Stimulated activated CD8-positive, alpha-beta memory T cell treated with anti-CD3 and anti-CD28 coated beads, Interleukin-15, amount 100 ng/mL, for 1 hour (primary cell): ENCODE data around the gene KCNJ18.
"Not testable (repeated sequence)": the region's sequence is repeated elsewhere in the genome, so short reads cannot be mapped to it uniquely, and the experiment has no call there.

Experiments
- DNase-seq: peaks from one replicate; pipeline ENCODE4 v3.0.0-alpha.2; 2020; ENCODE audit warnings: low read depth

KCNJ18 gene

DNA sequence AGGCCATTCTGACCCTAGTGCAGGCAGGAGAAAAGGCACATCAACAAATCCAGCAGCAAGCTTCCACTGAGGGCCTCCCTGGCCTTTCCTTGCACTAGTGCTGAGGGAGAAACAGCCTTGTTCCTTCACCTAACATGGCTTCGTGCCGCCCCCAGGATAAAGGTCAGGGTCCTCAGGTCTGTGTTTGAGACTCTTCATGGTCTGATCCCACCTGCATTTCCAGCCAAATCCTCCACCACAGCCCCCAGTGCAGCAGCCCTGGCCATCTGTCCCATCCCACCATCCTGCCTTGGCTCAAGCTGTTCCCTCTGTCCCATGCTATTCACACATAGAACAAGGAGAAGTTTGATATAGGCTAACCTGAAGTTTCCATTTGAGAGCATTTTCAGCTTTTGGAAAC is 20.9 kb upstream of the KCNJ18 start:
- DNase-seq: not testable (repeated sequence)

GRCh38 chr17:21671871-21672270 is 20.5 kb upstream of the KCNJ18 start:
- DNase-seq: not testable (repeated sequence)

DNA sequence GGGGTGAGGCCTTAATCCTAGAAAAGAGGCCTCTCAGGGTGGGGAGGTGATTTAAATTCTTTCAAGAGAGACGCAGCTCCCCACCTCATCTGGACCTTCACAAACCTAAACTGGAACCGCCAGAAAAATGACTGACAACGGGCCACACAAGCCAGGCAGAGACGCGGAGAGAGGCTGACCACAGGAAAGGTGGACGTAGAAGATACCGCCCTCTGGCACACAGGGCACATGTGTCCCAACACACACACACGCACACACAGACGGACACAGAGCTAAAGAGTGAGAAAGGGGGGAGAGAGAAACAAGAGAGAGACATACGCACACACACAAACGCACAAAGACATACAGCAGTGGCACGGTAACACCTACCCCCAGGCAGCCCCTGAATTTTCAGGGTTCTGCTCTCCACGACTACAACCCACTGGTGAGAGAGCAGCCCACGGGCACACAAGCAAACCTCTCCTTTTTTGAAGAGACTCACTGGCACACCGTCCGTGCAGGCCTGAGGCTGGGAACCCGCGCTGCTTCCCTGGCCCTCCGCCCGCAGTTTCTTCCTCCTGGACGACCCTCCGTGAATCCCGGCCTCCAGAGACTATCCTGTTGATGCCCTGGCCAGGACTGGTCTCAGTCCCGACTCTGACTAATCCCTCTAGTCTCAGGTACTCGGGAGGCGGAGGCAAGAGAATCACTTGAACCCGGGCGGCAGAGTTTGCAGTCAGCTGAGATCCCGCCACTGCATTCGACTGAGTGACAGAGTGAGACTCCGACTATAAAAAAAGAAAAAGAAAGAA is 18.7 kb upstream of the KCNJ18 start:
- DNase-seq: not testable (repeated sequence)

- DNase-seq: no peak
These were observed 18.0 kb upstream of the KCNJ18 start for GRCh38 chr17:21674242-21674731.

GRCh38 chr17:21674891-21675738 is 17.2 kb upstream of the KCNJ18 start:
- DNase-seq: not testable (repeated sequence)

DNA sequence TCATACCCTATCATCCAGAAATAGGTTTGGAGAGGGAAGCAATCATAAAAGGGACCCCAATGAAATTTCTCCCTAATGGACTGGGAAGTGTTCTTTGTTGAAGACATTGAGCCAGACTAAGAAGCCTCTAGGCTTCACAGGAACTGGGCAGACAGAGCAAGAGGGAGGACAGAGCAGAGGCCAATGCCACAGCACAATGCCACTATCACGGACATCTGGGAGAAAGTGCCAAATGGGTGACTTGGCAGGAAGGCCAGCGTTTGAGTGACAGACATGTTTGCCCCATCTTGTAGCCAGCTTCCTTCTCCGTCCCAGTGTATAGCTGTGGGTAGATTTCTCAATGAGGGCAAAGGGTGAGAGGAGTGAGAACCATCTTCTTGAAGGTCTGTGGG is 16.6 kb upstream of the KCNJ18 start:
- DNase-seq: not testable (repeated sequence)

- no peak for DNase-seq
These were observed 15.8 kb upstream of the KCNJ18 start for GRCh38 chr17:21676281-21677111.

DNA sequence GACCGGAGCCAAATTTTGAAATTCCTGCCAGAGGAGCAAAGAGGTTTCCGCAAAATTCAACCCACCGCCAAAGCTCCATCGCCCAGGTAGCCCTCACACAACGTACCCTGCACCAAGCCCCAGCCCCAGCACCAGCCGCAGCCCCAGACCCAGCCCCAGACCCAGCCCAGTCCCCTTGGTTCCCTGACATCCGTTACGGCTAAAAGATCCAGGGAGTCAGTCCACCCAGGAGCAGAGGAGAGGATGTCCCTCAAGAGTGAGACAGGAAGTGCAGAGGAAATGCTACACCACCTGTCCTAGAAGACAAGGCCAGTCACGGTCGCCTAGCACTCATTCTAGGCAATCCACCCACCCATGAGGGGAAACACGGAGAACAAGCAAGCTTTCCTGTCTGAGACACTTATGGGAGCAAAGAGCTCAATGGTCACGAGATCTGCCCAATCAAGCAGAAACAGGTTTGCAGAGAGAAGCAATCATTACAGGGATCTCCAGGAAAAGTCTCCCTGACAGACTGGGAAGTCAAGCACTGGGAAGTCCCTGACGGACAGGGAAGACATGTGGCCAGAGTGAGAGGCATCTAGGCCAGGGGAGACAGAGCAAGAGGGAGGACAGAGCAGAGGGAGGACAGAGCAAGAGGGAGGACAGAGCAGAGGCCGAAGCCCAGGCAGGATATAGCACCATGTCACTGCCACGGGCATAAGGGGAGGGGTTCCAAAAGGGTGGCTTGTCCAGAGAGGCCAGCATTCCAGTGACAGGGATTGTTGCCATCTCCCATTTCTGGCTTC is 15.0 kb upstream of the KCNJ18 start:
- DNase-seq: no peak

DNA sequence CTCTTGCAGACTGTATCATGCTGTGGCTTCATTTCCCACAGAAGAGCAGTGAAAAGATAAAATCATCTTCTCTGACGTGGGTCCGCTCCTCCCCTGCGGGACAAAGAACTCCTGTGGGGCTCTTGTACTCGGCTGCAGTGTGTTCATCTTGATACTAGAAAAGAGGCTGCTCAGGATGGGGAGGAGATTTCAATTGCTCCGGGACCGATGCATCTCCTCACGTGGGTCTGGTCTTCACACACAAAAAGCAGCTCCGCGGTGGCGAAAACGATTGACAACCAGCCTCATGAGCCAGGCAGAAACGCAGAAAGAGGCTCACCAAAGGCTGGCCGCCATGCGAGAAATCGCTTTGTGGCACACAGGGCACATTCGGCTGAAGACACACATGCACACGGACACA is 14.4 kb upstream of the KCNJ18 start:
- no peak for DNase-seq

DNA sequence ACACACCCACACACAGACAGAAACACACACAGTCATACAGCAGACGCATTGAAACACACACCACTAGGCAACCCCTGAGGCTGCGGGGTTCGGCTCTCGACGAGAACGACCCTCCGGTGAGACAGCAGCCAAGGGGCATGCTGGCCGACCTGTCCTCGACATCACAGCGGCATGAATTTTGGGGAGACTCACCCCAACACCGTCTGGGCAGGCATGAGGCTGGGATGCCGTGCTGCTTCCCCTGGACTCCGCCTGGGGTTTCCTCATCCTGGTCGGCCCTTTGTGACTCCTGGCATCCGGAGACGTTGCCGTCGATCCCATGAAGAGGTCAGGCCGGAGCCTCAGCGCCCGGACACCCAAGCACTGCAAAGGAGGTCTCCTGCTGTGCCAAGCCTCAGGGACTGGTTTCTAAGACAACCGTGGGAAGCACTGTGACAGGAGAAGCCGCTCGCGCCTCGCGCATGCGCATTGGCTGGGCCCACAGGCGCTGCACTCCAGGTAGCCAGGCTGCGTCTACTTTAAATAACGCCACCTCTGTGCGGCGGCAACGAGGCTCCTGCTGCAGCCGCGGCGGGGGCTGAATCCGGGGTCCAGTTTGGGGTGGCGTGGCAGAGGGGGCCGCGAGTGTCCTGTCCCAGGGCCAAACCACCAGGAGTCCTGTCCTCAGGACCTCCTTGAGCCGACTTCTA is 13.8 kb upstream of the KCNJ18 start:
- no peak for DNase-seq

- no peak for DNase-seq
These were observed 12.8 kb upstream of the KCNJ18 start for GRCh38 chr17:21679256-21680146.

DNA sequence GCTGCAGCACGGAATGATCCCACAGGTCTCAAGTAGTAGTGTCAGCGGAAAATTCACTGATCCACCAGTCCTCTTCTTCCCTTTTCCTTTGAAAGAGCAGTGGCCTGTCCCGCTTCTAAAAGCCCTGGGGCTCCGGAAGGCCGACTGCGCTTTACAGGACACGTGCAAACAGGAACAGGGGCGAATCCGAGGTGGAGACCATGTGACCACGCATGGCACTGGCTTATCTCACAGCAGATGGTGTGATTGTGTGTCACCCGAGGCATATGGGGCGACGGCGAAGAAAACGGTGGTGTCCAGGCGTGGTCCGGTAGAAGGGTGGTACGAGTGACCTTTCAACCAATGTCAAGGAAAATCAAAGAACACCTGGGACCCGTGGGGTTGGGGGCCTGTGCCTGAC is 12.0 kb upstream of the KCNJ18 start:
- DNase-seq: no peak

- not testable (repeated sequence) for DNase-seq
These were observed 11.4 kb upstream of the KCNJ18 start for GRCh38 chr17:21680850-21681351.

- DNase-seq: not testable (repeated sequence)
These were observed 10.7 kb upstream of the KCNJ18 start for GRCh38 chr17:21681576-21681975.

DNA sequence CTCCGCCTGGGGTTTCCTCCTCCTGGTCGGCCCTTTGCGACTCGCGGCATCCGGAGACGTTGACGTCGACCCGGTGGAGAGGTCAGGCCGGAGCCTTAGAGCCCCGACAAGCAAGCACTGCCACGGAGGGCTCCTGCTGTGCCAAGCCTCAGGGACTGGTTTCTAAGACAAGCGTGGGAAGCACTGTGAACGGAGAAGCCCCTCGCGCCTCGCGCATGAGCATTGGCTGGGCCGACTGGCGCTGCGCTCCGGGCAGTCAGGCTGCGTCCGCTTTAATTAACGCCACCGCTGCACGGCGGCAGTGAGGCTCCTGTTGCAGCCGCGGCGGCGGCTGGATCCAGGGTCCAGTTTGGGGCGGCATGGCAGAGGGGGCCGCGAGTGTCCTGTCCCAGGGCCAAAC is 10.2 kb upstream of the KCNJ18 start:
- not testable (repeated sequence) for DNase-seq

DNA sequence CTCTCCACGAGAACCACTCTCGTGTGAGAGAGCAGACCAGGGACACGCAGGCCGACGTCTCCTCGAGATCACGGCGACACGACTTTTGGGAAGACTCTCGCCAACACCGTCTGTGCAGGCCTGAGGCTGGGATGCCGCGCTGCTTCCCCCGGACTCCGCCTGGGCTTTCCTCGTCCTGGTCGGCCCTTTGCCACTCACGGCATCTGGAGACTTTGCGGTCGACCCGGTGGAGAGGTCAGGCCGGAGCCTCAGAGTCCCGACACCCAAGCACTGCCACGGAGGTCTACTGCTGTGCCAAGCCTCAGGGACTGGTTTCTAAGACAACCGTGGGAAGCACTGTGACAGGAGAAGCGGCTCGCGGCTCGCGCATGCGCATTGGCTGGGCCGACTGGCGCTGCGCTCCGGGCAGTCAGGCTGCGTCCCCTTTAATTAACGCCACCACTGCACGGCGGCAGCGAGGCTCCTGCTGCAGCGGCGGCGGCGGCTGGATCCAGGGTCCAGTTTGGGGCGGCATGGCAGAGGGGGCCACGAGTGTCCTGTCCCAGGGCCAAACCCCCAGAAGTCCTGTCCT is 9.1 kb upstream of the KCNJ18 start:
- DNase-seq: not testable (repeated sequence)

DNA sequence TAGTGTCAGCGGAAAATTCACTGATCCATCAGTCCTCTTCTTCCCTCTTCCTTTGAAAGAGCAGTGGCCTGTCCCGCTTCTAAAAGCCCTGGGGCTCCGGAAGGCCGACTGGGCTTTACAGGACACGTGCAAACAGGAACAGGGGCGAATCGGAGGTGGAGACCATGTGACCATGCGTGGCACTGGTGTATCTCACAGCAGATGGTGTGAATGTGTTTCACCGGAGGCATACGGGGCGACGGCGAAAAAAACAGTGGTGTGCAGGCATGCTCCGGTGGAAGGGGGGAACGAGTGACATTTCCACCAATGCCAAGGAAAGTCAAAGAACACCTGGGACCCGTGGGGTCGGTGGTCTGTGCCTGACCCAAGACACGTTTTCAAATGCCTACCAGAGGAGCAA is 8.4 kb upstream of the KCNJ18 start:
- not testable (repeated sequence) for DNase-seq

DNA sequence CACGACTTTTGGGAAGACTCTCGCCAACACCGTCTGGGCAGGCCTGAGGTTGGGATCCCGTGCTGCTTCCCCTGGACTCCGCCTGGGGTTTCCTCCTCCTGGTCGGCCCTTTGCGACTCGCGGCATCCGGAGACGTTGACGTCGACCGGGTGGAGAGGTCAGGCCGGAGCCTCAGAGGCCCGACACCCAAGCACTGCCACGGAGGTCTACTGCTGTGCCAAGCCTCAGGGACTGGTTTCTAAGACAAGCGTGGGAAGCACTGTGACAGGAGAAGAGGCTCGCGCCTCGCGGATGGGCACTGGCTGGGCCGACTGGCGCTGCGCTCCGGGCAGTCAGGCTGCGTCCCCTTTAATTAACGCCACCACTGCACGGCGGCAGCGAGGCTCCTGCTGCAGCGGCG is 7.9 kb upstream of the KCNJ18 start:
- DNase-seq: not testable (repeated sequence)
